DOHH2 (cell line): ENCODE data around the gene STARD10.

Experiments
- H3F3A ChIP-seq: fragments of 200-600 bp; sonication (generic), shearing (Covaris generic); 2 replicates; pipeline ENCODE4 v1.6.0; 2016; ENCODE audit warnings: antibody characterized with exemption, mild to moderate bottlenecking; ENCODE audit not compliant: control insufficient read depth, insufficient read depth
- H3K27ac ChIP-seq: fragments of 200-600 bp; sonication (generic); 2 replicates; pipeline ENCODE4 v1.5.1; 2014; ENCODE audit warnings: low read depth, mild to moderate bottlenecking, low read length, moderate library complexity
- H3K27me3 ChIP-seq: fragments of 200-600 bp; sonication (generic); 2 replicates; pipeline ENCODE4 v1.6.1; 2014; ENCODE audit warnings: mild to moderate bottlenecking, low read length, mixed read lengths; ENCODE audit not compliant: control insufficient read depth
- H3K36me3 ChIP-seq: fragments of 200-600 bp; sonication (generic); 2 replicates; pipeline ENCODE4 v1.6.1; 2014; ENCODE audit warnings: mild to moderate bottlenecking, low read length, moderate library complexity, mixed read lengths; ENCODE audit not compliant: control insufficient read depth
- H3K4me1 ChIP-seq: fragments of 200-600 bp; sonication (generic); 2 replicates; pipeline ENCODE4 v1.6.1; 2014; ENCODE audit warnings: mild to moderate bottlenecking, low read length, mixed read lengths; ENCODE audit not compliant: control insufficient read depth
- H3K4me2 ChIP-seq: fragments of 200-600 bp; sonication (generic); 2 replicates; pipeline ENCODE4 v1.6.0; 2014; ENCODE audit warnings: mild to moderate bottlenecking, low read length, moderate library complexity
- H3K4me3 ChIP-seq: fragments of 200-600 bp; sonication (generic); 2 replicates; pipeline ENCODE4 v1.5.1; 2014; ENCODE audit warnings: mild to moderate bottlenecking, low read length, mixed read lengths
- H3K79me2 ChIP-seq: fragments of 200-600 bp; sonication (generic); 2 replicates; pipeline ENCODE4 v1.6.1; 2014; ENCODE audit warnings: mild to moderate bottlenecking, low read length, mixed read lengths; ENCODE audit not compliant: control insufficient read depth
- H3K9me2 ChIP-seq: fragments of 200-600 bp; sonication (generic); replicated peaks from 2 replicates; pipeline ENCODE4 v1.6.1; 2014; ENCODE audit warnings: mild to moderate bottlenecking, low read length, mixed read lengths; ENCODE audit not compliant: control insufficient read depth
- H3K9me3 ChIP-seq: fragments of 200-600 bp; sonication (generic); 2 replicates; pipeline ENCODE4 v1.6.1; 2014; ENCODE audit warnings: antibody characterized with exemption, low read length, mixed read lengths; ENCODE audit not compliant: control insufficient read depth, insufficient read depth
- H4K20me1 ChIP-seq: fragments of 200-600 bp; sonication (generic); 2 replicates; pipeline ENCODE4 v1.6.0; 2014; ENCODE audit warnings: low read depth, mild to moderate bottlenecking, antibody characterized with exemption, low read length, moderate library complexity; ENCODE audit not compliant: control insufficient read depth, insufficient read depth
- EZH2phosphoT487 ChIP-seq: fragments of 200-600 bp; sonication (generic); IDR thresholded peaks from 2 replicates; pipeline ENCODE4 v1.6.1; 2017; ENCODE audit warnings: borderline replicate concordance, mild to moderate bottlenecking, antibody characterized with exemption, low read length, moderate library complexity, mixed read lengths
- TF ChIP-seq, protein P1 (sequence below): fragments of 200-600 bp; sonication (generic); IDR thresholded peaks from one replicate; pipeline ENCODE4 v1.5.1; 2014; ENCODE audit warnings: antibody characterized with exemption, mild to moderate bottlenecking, low read depth, low read length; ENCODE audit not compliant: poor library complexity, severe bottlenecking

Gene STARD10

GRCh38 chr11:72707032-72707431, 86.8 kb downstream of the STARD10 start:
- no peaks in the 10 kb centered on the region for H3F3A ChIP-seq
- H3K36me3 ChIP-seq: peaks cover 38% of the 10 kb centered on the region; the same call in 1 of the 2 replicates
- no peak overlapping the region for H3K27ac ChIP-seq
- H3K4me1 ChIP-seq: no peaks in the 10 kb centered on the region
- TF ChIP-seq, protein P1, sequence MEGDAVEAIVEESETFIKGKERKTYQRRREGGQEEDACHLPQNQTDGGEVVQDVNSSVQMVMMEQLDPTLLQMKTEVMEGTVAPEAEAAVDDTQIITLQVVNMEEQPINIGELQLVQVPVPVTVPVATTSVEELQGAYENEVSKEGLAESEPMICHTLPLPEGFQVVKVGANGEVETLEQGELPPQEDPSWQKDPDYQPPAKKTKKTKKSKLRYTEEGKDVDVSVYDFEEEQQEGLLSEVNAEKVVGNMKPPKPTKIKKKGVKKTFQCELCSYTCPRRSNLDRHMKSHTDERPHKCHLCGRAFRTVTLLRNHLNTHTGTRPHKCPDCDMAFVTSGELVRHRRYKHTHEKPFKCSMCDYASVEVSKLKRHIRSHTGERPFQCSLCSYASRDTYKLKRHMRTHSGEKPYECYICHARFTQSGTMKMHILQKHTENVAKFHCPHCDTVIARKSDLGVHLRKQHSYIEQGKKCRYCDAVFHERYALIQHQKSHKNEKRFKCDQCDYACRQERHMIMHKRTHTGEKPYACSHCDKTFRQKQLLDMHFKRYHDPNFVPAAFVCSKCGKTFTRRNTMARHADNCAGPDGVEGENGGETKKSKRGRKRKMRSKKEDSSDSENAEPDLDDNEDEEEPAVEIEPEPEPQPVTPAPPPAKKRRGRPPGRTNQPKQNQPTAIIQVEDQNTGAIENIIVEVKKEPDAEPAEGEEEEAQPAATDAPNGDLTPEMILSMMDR: no peak
- TF ChIP-seq EZH2phosphoT487: no peak
- H3K4me3 ChIP-seq: no peak overlapping the region
- H3K9me3 ChIP-seq: no peaks in the 10 kb centered on the region
- no peaks in the 10 kb centered on the region for H4K20me1 ChIP-seq
- H3K4me2 ChIP-seq: no peak overlapping the region
- no peaks in the 10 kb centered on the region for H3K27me3 ChIP-seq
- no peaks in the 10 kb centered on the region for H3K9me2 ChIP-seq
- no peaks in the 10 kb centered on the region for H3K79me2 ChIP-seq

GRCh38 chr11:72706579-72706978, 87.3 kb downstream of the STARD10 start:
- no peaks in the 10 kb centered on the region for H3K79me2 ChIP-seq
- TF ChIP-seq, protein P1: no peak
- no peak for TF ChIP-seq EZH2phosphoT487
- H3K9me3 ChIP-seq: no peaks in the 10 kb centered on the region
- H3K4me1 ChIP-seq: no peaks in the 10 kb centered on the region
- H4K20me1 ChIP-seq: no peaks in the 10 kb centered on the region
- H3K4me3 ChIP-seq: no peak overlapping the region
- no peak overlapping the region for H3K27ac ChIP-seq
- H3K4me2 ChIP-seq: no peak overlapping the region
- no peaks in the 10 kb centered on the region for H3F3A ChIP-seq
- H3K9me2 ChIP-seq: no peaks in the 10 kb centered on the region
- H3K27me3 ChIP-seq: no peaks in the 10 kb centered on the region
- H3K36me3 ChIP-seq: peaks cover 41% of the 10 kb centered on the region

GRCh38 chr11:72705442-72706365, 88.1 kb downstream of the STARD10 start:
- TF ChIP-seq, protein P1: no peak
- TF ChIP-seq EZH2phosphoT487: no peak
- H3K4me3 ChIP-seq: no peak overlapping the region

More at GRCh38 chr11:72705442-72706365, 88.1 kb downstream of the STARD10 start:
- no peaks in the 10 kb centered on the region for H3K9me2 ChIP-seq
- no peak overlapping the region for H3K27ac ChIP-seq
- H3K9me3 ChIP-seq: no peaks in the 10 kb centered on the region
- no peak overlapping the region for H3K4me2 ChIP-seq
- no peaks in the 10 kb centered on the region for H3K27me3 ChIP-seq
- H3F3A ChIP-seq: no peaks in the 10 kb centered on the region
- peaks cover 46% of the 10 kb centered on the region for H3K36me3 ChIP-seq
- no peaks in the 10 kb centered on the region for H3K4me1 ChIP-seq
- no peaks in the 10 kb centered on the region for H4K20me1 ChIP-seq
- H3K79me2 ChIP-seq: no peaks in the 10 kb centered on the region
